HepG2 (cell line): ENCODE results near the gene NMRAL1. TPM values are rescaled to one million over a fixed set of nuclear protein-coding genes. Genes with fewer than 3 reads are reported as not detected.
A peak's percentile ranks its signal among the peaks of the same experiment; 100 is the strongest.

ENCODE experiments used
- ATF7 ChIP-seq, 2 experiments: fragments of 450-650 bp in 1 of 2; sonication (generic) in 1 of 2; formaldehyde crosslinking in 1 of 2; IDR thresholded peaks; 2 replicates each; pipeline versions ENCODE4 v1.4.0 to v1.6.1; 2016 to 2020; ENCODE audit warnings: antibody characterized with exemption in 1 of 2, mild to moderate bottlenecking in 1 of 2, missing genetic modification reagents in 1 of 2
- CC2D1A ChIP-seq: sonication (generic); formaldehyde crosslinking; IDR thresholded peaks from 2 replicates; pipeline ENCODE4 v1.8.1; 2023; ENCODE audit warnings: mild to moderate bottlenecking, missing genetic modification reagents
- FOXP1 ChIP-seq, 2 experiments: fragments of 450-650 bp in 1 of 2; IDR thresholded peaks; 2 replicates each; pipeline ENCODE4 v1.6.1; 2017 to 2018; ENCODE audit warnings: antibody characterized with exemption in 1 of 2
- JARID2 ChIP-seq: sonication (generic); formaldehyde crosslinking; IDR thresholded peaks from 2 replicates; pipeline ENCODE4 v1.8.1; 2023; ENCODE audit warnings: missing genetic modification reagents, inconsistent platforms; ENCODE audit not compliant: insufficient replicate concordance
- MEIS1 ChIP-seq: sonication (generic); formaldehyde crosslinking; IDR thresholded peaks from 2 replicates; pipeline ENCODE4 v1.9.0; 2021; ENCODE audit warnings: mild to moderate bottlenecking, missing genetic modification reagents, moderate library complexity, borderline replicate concordance
- MEIS2 ChIP-seq: sonication (generic); formaldehyde crosslinking; IDR thresholded peaks from 2 replicates; pipeline ENCODE4 v1.9.0; 2021; ENCODE audit warnings: mild to moderate bottlenecking, missing genetic modification reagents
- MTA3 ChIP-seq: sonication (generic); formaldehyde crosslinking; IDR thresholded peaks from 2 replicates; pipeline ENCODE4 v1.4.0; 2020; ENCODE audit warnings: missing genetic modification reagents
- NFRKB ChIP-seq: fragments of 450-650 bp; IDR thresholded peaks from 2 replicates; pipeline ENCODE4 v1.6.1; 2017
- NR2F2 ChIP-seq: IDR thresholded peaks from 2 replicates; pipeline ENCODE4 v1.6.1; 2012; ENCODE audit warnings: low read depth, inconsistent platforms, borderline replicate concordance
- PCBP1 ChIP-seq: fragments of 200-400 bp; formaldehyde crosslinking; IDR thresholded peaks from 2 replicates; pipeline ENCODE4 v1.6.1; 2017; ENCODE audit warnings: mild to moderate bottlenecking, low read depth, low read length, borderline replicate concordance
- PHF21A ChIP-seq: sonication (generic); formaldehyde crosslinking; IDR thresholded peaks from 2 replicates; pipeline ENCODE4 v1.5.0; 2020; ENCODE audit warnings: mild to moderate bottlenecking, missing genetic modification reagents
- RAD51 ChIP-seq: fragments of 450-650 bp; IDR thresholded peaks from 2 replicates; pipeline ENCODE4 v1.6.1; 2016; ENCODE audit warnings: borderline replicate concordance
- TMF1 ChIP-seq: sonication (generic); formaldehyde crosslinking; IDR thresholded peaks from 2 replicates; pipeline ENCODE4 v1.8.1; 2022; ENCODE audit warnings: low read depth, missing genetic modification reagents
- ZBTB39 ChIP-seq: sonication (generic); formaldehyde crosslinking; IDR thresholded peaks from 2 replicates; pipeline ENCODE4 v1.5.0; 2020; ENCODE audit warnings: missing genetic modification reagents
- ZNF24 ChIP-seq: fragments of 450-650 bp; IDR thresholded peaks from 2 replicates; pipeline ENCODE4 v1.6.1; 2017; ENCODE audit warnings: antibody characterized with exemption, mild to moderate bottlenecking
- ZNF337 ChIP-seq: sonication (generic); formaldehyde crosslinking; IDR thresholded peaks from 2 replicates; pipeline ENCODE4 v1.5.1; 2020; ENCODE audit warnings: missing genetic modification reagents, low read depth, mild to moderate bottlenecking, borderline replicate concordance
- ZNF530 ChIP-seq: sonication (generic); formaldehyde crosslinking; IDR thresholded peaks from 2 replicates; pipeline ENCODE4 v1.5.0; 2020; ENCODE audit warnings: low read depth, mild to moderate bottlenecking, missing genetic modification reagents
- ZSCAN31 ChIP-seq: sonication (generic); formaldehyde crosslinking; IDR thresholded peaks from 2 replicates; pipeline ENCODE4 v1.5.0; 2020; ENCODE audit warnings: low read depth, mild to moderate bottlenecking, missing genetic modification reagents
- polyA plus RNA-seq, 8 experiments: library from polyadenylated mRNA; depleted of rRNA in 3 of 8; stranded (reverse) in 7 of 8; unstranded in 1 of 8; fragments of >200 nt; fragmentation: Illumina TruSeq in 4 of 8; extraction: Trizol in 4 of 8; gene quantifications; 2 replicates each; pipeline versions ENCODE4 v1.2.1 to v1.2.3, GENCODE V29; 2011 to 2016; ENCODE audit warnings: low read depth in 4 of 8, missing spikeins in 1 of 8, mixed read lengths in 1 of 8; ENCODE audit not compliant: insufficient read depth in 1 of 8
- total RNA-seq, 5 experiments: library from RNA; depleted of rRNA; stranded (reverse); fragments of >200 nt; fragmentation: Illumina TruSeq; extraction: Trizol; gene quantifications; 2 replicates each; pipeline ENCODE4 v1.2.3, GENCODE V29; 2016; ENCODE audit warnings: low read depth in 1 of 5
- TF ChIP-seq, protein P1 (sequence below): IDR thresholded peaks from 2 replicates; pipeline ENCODE4 v1.6.1; 2016; ENCODE audit warnings: low read depth, missing genetic modification reagents, missing compliant biosample characterization
- TF ChIP-seq, protein P2 (sequence below): sonication (generic); formaldehyde crosslinking; IDR thresholded peaks from 2 replicates; pipeline ENCODE4 v1.5.0; 2020; ENCODE audit warnings: missing genetic modification reagents

The NMRAL1 gene
- total and polyA plus RNA-seq, 2 of the 13 experiments (the other 11 are each of a cell fraction or from before 2014, with no cell fraction given): 30.8 to 33.1 TPM

GRCh38 chr16:4475880-4476788 is 1.7 kb upstream of the NMRAL1 start, which contains the start of gene HMOX2 (continued):
- TF ChIP-seq ZBTB39 (CRISPR knock-in tag) (0 out of 2 replicates have a peak, but pooled peaks have one; percentile 71), TMF1 (peak; percentile 71; the same call in 1 of the 2 replicates), NFRKB (no peak), ATF7 (IDR thresholded peaks at IDR 0.05) (no peak), ATF7 (CRISPR knock-in tag; IDR thresholded peaks at IDR 0.05) (0 out of 2 replicates have a peak, but pooled peaks have one; percentile 38), NR2F2 (0 out of 2 replicates have a peak, but pooled peaks have one; percentile 38), MEIS1 (peak; percentile 93; the same call in 1 of the 2 replicates), MEIS2 (peak; percentile 86), ZSCAN31 (peak; percentile 86), CC2D1A (no peak; the same call in 1 of the 2 replicates), ZNF337 (CRISPR knock-in tag) (no peak), MTA3 (CRISPR knock-in tag) (no peak), RAD51 (no peak), PCBP1 (no peak), JARID2 (no peak), FOXP1 (IDR thresholded peaks at IDR 0.05) (no peak), FOXP1 (CRISPR knock-in tag; IDR thresholded peaks at IDR 0.05) (no peak), ZNF24 (no peak), ZNF530 (CRISPR knock-in tag) (0 out of 2 replicates have a peak, but pooled peaks have one; percentile 32), PHF21A (CRISPR knock-in tag) (peak; percentile 64)
- TF ChIP-seq, protein P1, sequence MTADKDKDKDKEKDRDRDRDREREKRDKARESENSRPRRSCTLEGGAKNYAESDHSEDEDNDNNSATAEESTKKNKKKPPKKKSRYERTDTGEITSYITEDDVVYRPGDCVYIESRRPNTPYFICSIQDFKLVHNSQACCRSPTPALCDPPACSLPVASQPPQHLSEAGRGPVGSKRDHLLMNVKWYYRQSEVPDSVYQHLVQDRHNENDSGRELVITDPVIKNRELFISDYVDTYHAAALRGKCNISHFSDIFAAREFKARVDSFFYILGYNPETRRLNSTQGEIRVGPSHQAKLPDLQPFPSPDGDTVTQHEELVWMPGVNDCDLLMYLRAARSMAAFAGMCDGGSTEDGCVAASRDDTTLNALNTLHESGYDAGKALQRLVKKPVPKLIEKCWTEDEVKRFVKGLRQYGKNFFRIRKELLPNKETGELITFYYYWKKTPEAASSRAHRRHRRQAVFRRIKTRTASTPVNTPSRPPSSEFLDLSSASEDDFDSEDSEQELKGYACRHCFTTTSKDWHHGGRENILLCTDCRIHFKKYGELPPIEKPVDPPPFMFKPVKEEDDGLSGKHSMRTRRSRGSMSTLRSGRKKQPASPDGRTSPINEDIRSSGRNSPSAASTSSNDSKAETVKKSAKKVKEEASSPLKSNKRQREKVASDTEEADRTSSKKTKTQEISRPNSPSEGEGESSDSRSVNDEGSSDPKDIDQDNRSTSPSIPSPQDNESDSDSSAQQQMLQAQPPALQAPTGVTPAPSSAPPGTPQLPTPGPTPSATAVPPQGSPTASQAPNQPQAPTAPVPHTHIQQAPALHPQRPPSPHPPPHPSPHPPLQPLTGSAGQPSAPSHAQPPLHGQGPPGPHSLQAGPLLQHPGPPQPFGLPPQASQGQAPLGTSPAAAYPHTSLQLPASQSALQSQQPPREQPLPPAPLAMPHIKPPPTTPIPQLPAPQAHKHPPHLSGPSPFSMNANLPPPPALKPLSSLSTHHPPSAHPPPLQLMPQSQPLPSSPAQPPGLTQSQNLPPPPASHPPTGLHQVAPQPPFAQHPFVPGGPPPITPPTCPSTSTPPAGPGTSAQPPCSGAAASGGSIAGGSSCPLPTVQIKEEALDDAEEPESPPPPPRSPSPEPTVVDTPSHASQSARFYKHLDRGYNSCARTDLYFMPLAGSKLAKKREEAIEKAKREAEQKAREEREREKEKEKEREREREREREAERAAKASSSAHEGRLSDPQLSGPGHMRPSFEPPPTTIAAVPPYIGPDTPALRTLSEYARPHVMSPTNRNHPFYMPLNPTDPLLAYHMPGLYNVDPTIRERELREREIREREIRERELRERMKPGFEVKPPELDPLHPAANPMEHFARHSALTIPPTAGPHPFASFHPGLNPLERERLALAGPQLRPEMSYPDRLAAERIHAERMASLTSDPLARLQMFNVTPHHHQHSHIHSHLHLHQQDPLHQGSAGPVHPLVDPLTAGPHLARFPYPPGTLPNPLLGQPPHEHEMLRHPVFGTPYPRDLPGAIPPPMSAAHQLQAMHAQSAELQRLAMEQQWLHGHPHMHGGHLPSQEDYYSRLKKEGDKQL: peak; percentile 24; the same call in 1 of the 2 replicates
- TF ChIP-seq, protein P2, sequence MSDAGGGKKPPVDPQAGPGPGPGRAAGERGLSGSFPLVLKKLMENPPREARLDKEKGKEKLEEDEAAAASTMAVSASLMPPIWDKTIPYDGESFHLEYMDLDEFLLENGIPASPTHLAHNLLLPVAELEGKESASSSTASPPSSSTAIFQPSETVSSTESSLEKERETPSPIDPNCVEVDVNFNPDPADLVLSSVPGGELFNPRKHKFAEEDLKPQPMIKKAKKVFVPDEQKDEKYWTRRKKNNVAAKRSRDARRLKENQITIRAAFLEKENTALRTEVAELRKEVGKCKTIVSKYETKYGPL (CRISPR knock-in tag): no peak
